HepG2 (cell line): ENCODE data around the gene CTSZ. TPM values are rescaled to one million over a fixed set of nuclear protein-coding genes. Genes with fewer than 3 reads are reported as not detected.
A peak's percentile ranks its signal among the peaks of the same experiment; 100 is the strongest.

Source experiments
- ATF4 ChIP-seq, 2 experiments: fragments of 450-650 bp in 1 of 2; sonication (generic) in 1 of 2; formaldehyde crosslinking; IDR thresholded peaks; 2 replicates each; pipeline versions ENCODE4 v1.5.0 to v1.8.0; 2020 to 2022; ENCODE audit warnings: mild to moderate bottlenecking in 1 of 2, missing genetic modification reagents in 1 of 2
- CENPBD1 ChIP-seq: sonication (generic); formaldehyde crosslinking; IDR thresholded peaks from 2 replicates; pipeline ENCODE4 v1.8.0; 2022; ENCODE audit warnings: missing genetic modification reagents, low read depth, mild to moderate bottlenecking, borderline replicate concordance
- FOXO1 ChIP-seq: sonication (generic); formaldehyde crosslinking; IDR thresholded peaks from 2 replicates; pipeline ENCODE4 v1.4.0; 2020; ENCODE audit warnings: missing genetic modification reagents
- HDAC6 ChIP-seq: fragments of 200-600 bp; sonication (generic); IDR thresholded peaks from 2 replicates; pipeline ENCODE4 v1.7.0; 2017; ENCODE audit warnings: mild to moderate bottlenecking, antibody characterized with exemption, low read length, low read depth
- HIC2 ChIP-seq: sonication (generic); formaldehyde crosslinking; IDR thresholded peaks from 2 replicates; pipeline ENCODE4 v1.9.0; 2022; ENCODE audit warnings: low read depth, missing genetic modification reagents
- HNRNPK ChIP-seq: fragments of 200-400 bp; formaldehyde crosslinking; IDR thresholded peaks from 2 replicates; pipeline ENCODE4 v1.6.1; 2018; ENCODE audit warnings: low read length, low read depth, moderate library complexity, mild to moderate bottlenecking; ENCODE audit not compliant: poor library complexity, severe bottlenecking
- KLF11 ChIP-seq: IDR thresholded peaks from 2 replicates; pipeline ENCODE4 v1.6.1; 2016; ENCODE audit warnings: missing compliant biosample characterization
- KMT2B ChIP-seq: IDR thresholded peaks from 2 replicates; pipeline ENCODE4 v1.6.1; 2016; ENCODE audit warnings: missing genetic modification reagents, missing compliant biosample characterization
- POLR2A ChIP-seq, 2 experiments: IDR thresholded peaks; 2 replicates each; pipeline ENCODE4 v1.6.1; 2011; ENCODE audit warnings: low read depth in 2 of 2, low read length in 2 of 2, mild to moderate bottlenecking in 1 of 2, moderate library complexity in 1 of 2; ENCODE audit not compliant: insufficient read depth in 1 of 2
- RAD21 ChIP-seq: fragments of 450-650 bp; formaldehyde crosslinking; IDR thresholded peaks from 2 replicates; pipeline ENCODE4 v1.5.0; 2020; ENCODE audit warnings: mild to moderate bottlenecking
- RBM22 ChIP-seq: fragments of 200-400 bp; formaldehyde crosslinking; optimal IDR thresholded peaks from 2 replicates; pipeline ENCODE3; 2017; ENCODE audit warnings: mild to moderate bottlenecking, low read length, moderate library complexity
- THRA ChIP-seq: sonication (generic); formaldehyde crosslinking; IDR thresholded peaks from 2 replicates; pipeline ENCODE4 v1.4.0; 2020; ENCODE audit warnings: missing genetic modification reagents, borderline replicate concordance
- ZBTB14 ChIP-seq: sonication (generic); formaldehyde crosslinking; IDR thresholded peaks from 2 replicates; pipeline ENCODE4 v1.4.0; 2020; ENCODE audit warnings: missing genetic modification reagents
- ZC3H4 ChIP-seq: sonication (generic); formaldehyde crosslinking; IDR thresholded peaks from 2 replicates; pipeline ENCODE4 v1.4.0; 2020; ENCODE audit warnings: missing genetic modification reagents, borderline replicate concordance
- ZFP41 ChIP-seq: sonication (generic); formaldehyde crosslinking; IDR thresholded peaks from 2 replicates; pipeline ENCODE4 v1.4.0; 2020; ENCODE audit warnings: mild to moderate bottlenecking, missing genetic modification reagents, borderline replicate concordance
- ZFP62 ChIP-seq: sonication (generic); formaldehyde crosslinking; IDR thresholded peaks from 2 replicates; pipeline ENCODE4 v1.4.0; 2020; ENCODE audit warnings: missing genetic modification reagents
- ZNF263 ChIP-seq: sonication (generic); formaldehyde crosslinking; IDR thresholded peaks from 2 replicates; pipeline ENCODE4 v1.4.0; 2020; ENCODE audit warnings: missing genetic modification reagents
- ZNF281 ChIP-seq: sonication (generic); formaldehyde crosslinking; IDR thresholded peaks from 2 replicates; pipeline ENCODE4 v1.4.0; 2020; ENCODE audit warnings: missing genetic modification reagents, borderline replicate concordance
- ZNF329 ChIP-seq: sonication (generic); formaldehyde crosslinking; IDR thresholded peaks from 2 replicates; pipeline ENCODE4 v1.9.0; 2021; ENCODE audit warnings: low read depth, mild to moderate bottlenecking, missing genetic modification reagents
- ZNF510 ChIP-seq: sonication (generic); formaldehyde crosslinking; IDR thresholded peaks from 2 replicates; pipeline ENCODE4 v1.4.0; 2020; ENCODE audit warnings: low read depth, mild to moderate bottlenecking, missing genetic modification reagents
- ZNF772 ChIP-seq: sonication (generic); formaldehyde crosslinking; IDR thresholded peaks from 2 replicates; pipeline ENCODE4 v1.5.0; 2020; ENCODE audit warnings: mild to moderate bottlenecking, missing genetic modification reagents
- ZNF775 ChIP-seq: sonication (generic); formaldehyde crosslinking; IDR thresholded peaks from 2 replicates; pipeline ENCODE4 v1.4.0; 2020; ENCODE audit warnings: missing genetic modification reagents, mild to moderate bottlenecking, moderate library complexity, borderline replicate concordance
- polyA plus RNA-seq, 8 experiments: library from polyadenylated mRNA; depleted of rRNA in 3 of 8; stranded (reverse) in 7 of 8; unstranded in 1 of 8; fragments of >200 nt; fragmentation: Illumina TruSeq in 4 of 8; extraction: Trizol in 4 of 8; gene quantifications; 2 replicates each; pipeline versions ENCODE4 v1.2.1 to v1.2.3, GENCODE V29; 2011 to 2016; ENCODE audit warnings: low read depth in 4 of 8, missing spikeins in 1 of 8, mixed read lengths in 1 of 8; ENCODE audit not compliant: insufficient read depth in 1 of 8
- total RNA-seq, 5 experiments: library from RNA; depleted of rRNA; stranded (reverse); fragments of >200 nt; fragmentation: Illumina TruSeq; extraction: Trizol; gene quantifications; 2 replicates each; pipeline ENCODE4 v1.2.3, GENCODE V29; 2016; ENCODE audit warnings: low read depth in 1 of 5

Gene CTSZ
- total and polyA plus RNA-seq, 2 of the 13 experiments (the other 11 are each of a cell fraction or from before 2014, with no cell fraction given), result 0.33 TPM; not detected in 1

- peak; percentile 39; the same call in 1 of the 2 replicates for TF ChIP-seq ZC3H4
- no peak for TF ChIP-seq ZNF775 (CRISPR knock-in tag)
- TF ChIP-seq FOXO1 (CRISPR knock-in tag), result no peak
- no peak for TF ChIP-seq CENPBD1 (CRISPR knock-in tag)
- TF ChIP-seq ZNF329 (CRISPR knock-in tag), result no peak
- TF ChIP-seq ZFP62 (CRISPR knock-in tag), result no peak
- TF ChIP-seq HDAC6, result no peak
- TF ChIP-seq ZNF281, result no peak
- no peak for TF ChIP-seq KMT2B (CRISPR knock-in tag)
- no peak for TF ChIP-seq ZNF772 (CRISPR knock-in tag)
- no peak for TF ChIP-seq POLR2A (IDR thresholded peaks at IDR 0.05; ENCODE audit: insufficient read depth in 1 of 2, low read depth in 2 of 2, low read length in 2 of 2)
- TF ChIP-seq ATF4 (CRISPR knock-in tag; IDR thresholded peaks at IDR 0.05), result no peak
- no peak for TF ChIP-seq HNRNPK
- TF ChIP-seq ZFP41, result no peak
- TF ChIP-seq HIC2 (CRISPR knock-in tag), result no peak; the same call in 1 of the 2 replicates
- TF ChIP-seq KLF11, result no peak
- TF ChIP-seq RBM22, result peak; percentile 24
- TF ChIP-seq THRA (CRISPR knock-in tag), result no peak
- TF ChIP-seq ZBTB14, result no peak
- TF ChIP-seq RAD21 (CRISPR knock-in tag), result no peak
- TF ChIP-seq ZNF263 (CRISPR knock-in tag), result no peak
- no peak for TF ChIP-seq ZNF510 (CRISPR knock-in tag)
These were observed 24.0 kb upstream of the CTSZ start (continued) for GRCh38 chr20:59030911-59031563.
